Body of pancreas (tissue), 4 donors: Measurements from ENCODE around the gene CEND1.

Experiments
- CTCF ChIP-seq, 7 experiments: fragments of 450-650 bp in 4 of 7; fragments of 200-600 bp in 3 of 7; sonication (generic) in 3 of 7; IDR thresholded peaks; one replicate each; pipeline ENCODE4 v1.5.1; 2016 to 2019; ENCODE audit warnings: antibody characterized with exemption in 7 of 7
- POLR2A ChIP-seq, 3 donors: fragments of 450-650 bp; IDR thresholded peaks; one replicate each; pipeline ENCODE4 v1.6.1; 2016; ENCODE audit warnings: antibody characterized with exemption in 3 of 3, mild to moderate bottlenecking in 2 of 3

GRCh38 chr11:737366-737765 is 52.5 kb downstream of the CEND1 start:
- TF ChIP-seq CTCF (IDR thresholded peaks at IDR 0.05) (no peak), POLR2A (IDR thresholded peaks at IDR 0.05) (no peak)
